ENCODE data around the gene RB1. TPM values are rescaled to one million over a fixed set of nuclear protein-coding genes. Genes with fewer than 3 reads are reported as not detected.

Gene RB1
- total RNA-seq, 2 experiments from 2014 or later, result 33.5 to 84.4 TPM

- ChIA-PET CTCF (ENCODE audit: unreplicated experiment) (interaction anchor here (1.1 kb wide), 1 partner anchor 18 kb away, joined by 4 read pairs; no protein-coding TSS in a partner anchor), POLR2A (interaction anchor here (1.1 kb wide), 1 partner anchor 19 kb away, joined by 4 read pairs; no protein-coding TSS in a partner anchor)
- no TSS peak for BruUV-seq (replicated peaks)
- peaks cover 48% of the 10 kb centered on the region for H3K79me2 ChIP-seq (ENCODE audit: insufficient read depth, low read depth, low read length)
- peaks cover 98% of the 10 kb centered on the region for H3K36me3 ChIP-seq (ENCODE audit: insufficient read depth, low read length)
- no peak for DNase-seq (ENCODE audit: low spot score)
- no peaks in the 10 kb centered on the region for H3K9me2 ChIP-seq (ENCODE audit: insufficient read depth, low read length)
- no peaks in the 10 kb centered on the region for H4K20me1 ChIP-seq (ENCODE audit: insufficient read depth, low read length)
- peaks cover 19% of the 10 kb centered on the region for H3K9me3 ChIP-seq (ENCODE audit: low read length)
- H3K27ac ChIP-seq (ENCODE audit: low read depth, low read length, poor library complexity, severe bottlenecking), result no peak overlapping the region
- no peak overlapping the region for H3K4me3 ChIP-seq (ENCODE audit: low read depth, low read length, poor library complexity, severe bottlenecking)
- intact Hi-C loops (cut with micrococcal nuclease; ENCODE audit: unreplicated experiment), result no loop called here
- no peak for TF ChIP-seq EZH2phosphoT487 (IDR thresholded peaks at IDR 0.05; ENCODE audit: borderline replicate concordance, low read depth, low read length)
- TF ChIP-seq, protein P1, sequence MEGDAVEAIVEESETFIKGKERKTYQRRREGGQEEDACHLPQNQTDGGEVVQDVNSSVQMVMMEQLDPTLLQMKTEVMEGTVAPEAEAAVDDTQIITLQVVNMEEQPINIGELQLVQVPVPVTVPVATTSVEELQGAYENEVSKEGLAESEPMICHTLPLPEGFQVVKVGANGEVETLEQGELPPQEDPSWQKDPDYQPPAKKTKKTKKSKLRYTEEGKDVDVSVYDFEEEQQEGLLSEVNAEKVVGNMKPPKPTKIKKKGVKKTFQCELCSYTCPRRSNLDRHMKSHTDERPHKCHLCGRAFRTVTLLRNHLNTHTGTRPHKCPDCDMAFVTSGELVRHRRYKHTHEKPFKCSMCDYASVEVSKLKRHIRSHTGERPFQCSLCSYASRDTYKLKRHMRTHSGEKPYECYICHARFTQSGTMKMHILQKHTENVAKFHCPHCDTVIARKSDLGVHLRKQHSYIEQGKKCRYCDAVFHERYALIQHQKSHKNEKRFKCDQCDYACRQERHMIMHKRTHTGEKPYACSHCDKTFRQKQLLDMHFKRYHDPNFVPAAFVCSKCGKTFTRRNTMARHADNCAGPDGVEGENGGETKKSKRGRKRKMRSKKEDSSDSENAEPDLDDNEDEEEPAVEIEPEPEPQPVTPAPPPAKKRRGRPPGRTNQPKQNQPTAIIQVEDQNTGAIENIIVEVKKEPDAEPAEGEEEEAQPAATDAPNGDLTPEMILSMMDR (conservative IDR thresholded peaks at IDR 0.05; ENCODE audit: low read length), result no peak
- no peak overlapping the region for H3K4me2 ChIP-seq (ENCODE audit: low read length)
- no peaks in the 10 kb centered on the region for H3K4me1 ChIP-seq (ENCODE audit: insufficient read depth, low read length, poor library complexity, severe bottlenecking)
- no peak overlapping the region for H2AFZ ChIP-seq (ENCODE audit: low read length)
Measured at GRCh38 chr13:48315969-48316650, 12.6 kb downstream of the RB1 start.

DNA sequence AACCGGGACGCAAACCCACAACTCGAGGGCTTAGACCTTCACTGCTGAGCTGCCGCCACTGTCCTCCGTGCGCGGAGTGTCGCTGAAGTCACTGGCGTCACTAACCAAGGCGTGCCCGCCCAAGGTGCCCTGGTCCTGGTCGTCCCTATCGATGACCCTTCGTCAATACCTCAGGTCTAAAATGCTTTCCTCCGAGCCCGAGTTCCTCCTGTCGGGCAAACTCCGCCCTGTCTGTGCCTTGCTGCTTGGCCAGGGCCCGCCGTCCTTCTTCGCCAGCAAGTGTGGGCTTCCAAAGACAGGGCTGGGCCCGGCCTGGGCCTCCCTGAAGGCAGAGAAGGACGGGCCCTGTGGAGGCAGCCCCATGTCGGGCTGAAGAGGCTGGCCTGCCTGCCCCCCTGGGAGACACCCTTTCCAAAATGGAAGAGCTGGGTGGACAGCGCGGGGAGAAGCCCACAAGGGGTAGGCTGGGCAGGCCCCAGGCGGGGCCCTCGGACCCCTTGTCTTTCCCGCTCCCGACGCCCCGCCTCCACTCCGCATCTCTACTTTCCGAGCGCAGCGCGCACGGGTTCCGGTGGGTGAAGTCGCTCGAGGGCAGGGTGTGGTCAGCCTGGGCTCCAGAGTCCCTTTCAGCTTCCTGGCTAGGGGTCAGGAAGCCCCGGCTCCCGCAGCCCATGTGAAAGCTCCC is 13.4 kb downstream of the RB1 start:
- Histone ChIP-seq H3K9me2 (ENCODE audit: insufficient read depth, low read length) (no peaks in the 10 kb centered on the region), H3K4me2 (ENCODE audit: low read length) (no peak overlapping the region), H3K36me3 (ENCODE audit: insufficient read depth, low read length) (peaks cover 99% of the 10 kb centered on the region), H4K20me1 (ENCODE audit: insufficient read depth, low read length) (no peaks in the 10 kb centered on the region), H3K79me2 (ENCODE audit: insufficient read depth, low read depth, low read length) (peaks cover 44% of the 10 kb centered on the region), H3K27ac (ENCODE audit: low read depth, low read length, poor library complexity, severe bottlenecking) (no peak overlapping the region), H3K9me3 (ENCODE audit: low read length) (peaks cover 23% of the 10 kb centered on the region), H3K4me3 (ENCODE audit: low read depth, low read length, poor library complexity, severe bottlenecking) (no peak overlapping the region), H2AFZ (ENCODE audit: low read length) (no peak overlapping the region), H3K4me1 (ENCODE audit: insufficient read depth, low read length, poor library complexity, severe bottlenecking) (no peaks in the 10 kb centered on the region)
- no peak for DNase-seq (ENCODE audit: low spot score)
- no peak for TF ChIP-seq EZH2phosphoT487 (IDR thresholded peaks at IDR 0.05; ENCODE audit: borderline replicate concordance, low read depth, low read length)
- TF ChIP-seq, protein P1 (conservative IDR thresholded peaks at IDR 0.05; ENCODE audit: low read length), result no peak
- ChIA-PET POLR2A (no interaction called here), CTCF (ENCODE audit: unreplicated experiment) (no interaction called here)
- no TSS peak for BruUV-seq (replicated peaks)
- intact Hi-C loops (cut with micrococcal nuclease; ENCODE audit: unreplicated experiment), result no loop called here

Measured in OCI-LY7 (cell line).